ENCODE measurements around the gene DLG2. TPM values are rescaled to one million over a fixed set of nuclear protein-coding genes. Genes with fewer than 3 reads are reported as not detected.

Gene DLG2
- total and polyA plus RNA-seq, 2 of the 4 experiments (the other 2 are of a cell fraction) = 0.31 to 0.36 TPM

DNA sequence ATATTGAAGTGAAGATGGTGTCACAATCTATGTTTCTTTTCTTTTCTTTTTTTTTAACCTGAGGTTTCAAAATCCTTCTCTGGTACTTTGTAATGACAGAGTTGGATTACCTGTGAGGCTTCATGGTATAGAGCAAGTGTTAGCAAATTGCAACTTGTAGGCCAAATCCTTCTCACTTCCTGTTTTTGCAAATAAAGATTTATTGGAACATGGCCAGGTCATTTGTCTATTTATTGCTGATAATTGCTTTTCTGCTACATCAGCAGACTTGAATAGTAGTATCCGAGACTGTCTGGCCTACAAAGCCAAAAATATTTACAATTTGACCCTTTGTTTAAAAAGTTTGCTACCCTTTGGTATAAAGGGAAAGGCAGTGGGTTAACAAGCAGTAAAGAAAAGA, 1281.5 kb downstream of the DLG2 start:
- BruUV-seq (replicated peaks) = no TSS peak
- Histone ChIP-seq H3K79me1 (ENCODE audit: low read depth in 1 of 2, low read length in 2 of 2) (no peaks in the 10 kb centered on the region), H3K9ac (ENCODE audit: low read depth, low read length) (no peak overlapping the region), H3K23ac (ENCODE audit: low read depth, low read length) (no peak overlapping the region), H3K4me1 (ENCODE audit: control insufficient read depth, insufficient read depth, low read length) (no peaks in the 10 kb centered on the region), H3K27me3 (ENCODE audit: control insufficient read depth, insufficient read depth, low read length) (no peaks in the 10 kb centered on the region), H2AFZ (replicated peaks; ENCODE audit: low read length, poor library complexity) (no peak overlapping the region), H2BK5ac (ENCODE audit: low read depth, low read length, poor library complexity, severe bottlenecking) (no peak overlapping the region), H2BK20ac (ENCODE audit: low read depth, low read length) (no peak overlapping the region), H2BK15ac (ENCODE audit: low read depth, low read length) (no peak overlapping the region), H3K14ac (replicated peaks; ENCODE audit: low read depth, low read length) (no peak overlapping the region), H4K91ac (ENCODE audit: insufficient read depth, low read depth, low read length) (no peak overlapping the region), H4K5ac (ENCODE audit: low read depth, low read length) (no peak overlapping the region), H4K20me1 (ENCODE audit: insufficient read depth, low read length) (no peaks in the 10 kb centered on the region), H3K56ac (ENCODE audit: extremely low read depth, insufficient read depth, low read length) (no peak overlapping the region), H3K9me1 (ENCODE audit: insufficient read depth, low read length) (no peaks in the 10 kb centered on the region), H3K4ac (ENCODE audit: low read depth, low read length) (no peak overlapping the region), H3K4me2 (ENCODE audit: low read depth, low read length) (no peak overlapping the region), H2BK120ac (ENCODE audit: low read depth, low read length) (no peak overlapping the region), H3K36me3 (ENCODE audit: control insufficient read depth, insufficient read depth, low read length) (no peaks in the 10 kb centered on the region), H4K8ac (ENCODE audit: low read depth in 2 of 2, low read length in 2 of 2) (no peak overlapping the region), H3K9me3 (ENCODE audit: control insufficient read depth, insufficient read depth, low read length) (no peaks in the 10 kb centered on the region), H3K27ac (ENCODE audit: insufficient read depth, low read length) (no peak overlapping the region), H2AK5ac (ENCODE audit: low read depth, low read length) (no peak overlapping the region), H2AK9ac (replicated peaks; ENCODE audit: low read depth, low read length, poor library complexity) (no peak overlapping the region), H3K4me3 (ENCODE audit: insufficient read depth, low read depth, low read length) (no peak overlapping the region), H3K18ac (ENCODE audit: low read depth, low read length) (no peak overlapping the region)
- in situ Hi-C loops (cut with MboI; ENCODE audit: low sequenced_read_pairs) (no loop called here), intact Hi-C loops (cut with micrococcal nuclease) (no loop called here), dilution Hi-C loops (cut with HindIII; ENCODE audit: low sequenced_read_pairs, unreplicated experiment) (no loop called here)
- WGBS, 2 experiments (ENCODE audit: extremely low coverage in 2 of 2, insufficient read length in 1 of 2) = no CpG with 5 or more reads among the region's 1 CpG
- DNase-seq (no peak), ATAC-seq (ENCODE audit: low read depth) (no peak)
- ChIA-PET POLR2A (ENCODE audit: unreplicated experiment) (no interaction called here), CTCF (no interaction called here)
- peak; percentile 68 for TF ChIP-seq MAFK (IDR thresholded peaks at IDR 0.05; ENCODE audit: low read depth, low read length)
- TF ChIP-seq, protein P1, sequence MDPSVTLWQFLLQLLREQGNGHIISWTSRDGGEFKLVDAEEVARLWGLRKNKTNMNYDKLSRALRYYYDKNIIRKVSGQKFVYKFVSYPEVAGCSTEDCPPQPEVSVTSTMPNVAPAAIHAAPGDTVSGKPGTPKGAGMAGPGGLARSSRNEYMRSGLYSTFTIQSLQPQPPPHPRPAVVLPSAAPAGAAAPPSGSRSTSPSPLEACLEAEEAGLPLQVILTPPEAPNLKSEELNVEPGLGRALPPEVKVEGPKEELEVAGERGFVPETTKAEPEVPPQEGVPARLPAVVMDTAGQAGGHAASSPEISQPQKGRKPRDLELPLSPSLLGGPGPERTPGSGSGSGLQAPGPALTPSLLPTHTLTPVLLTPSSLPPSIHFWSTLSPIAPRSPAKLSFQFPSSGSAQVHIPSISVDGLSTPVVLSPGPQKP (IDR thresholded peaks at IDR 0.05; ENCODE audit: borderline replicate concordance, low read depth, low read length) = no peak

Measured in IMR-90 (cell line).